ENCODE results near the gene BTBD18.

BTBD18 gene

GRCh38 chr11:57773026-57773598 is 21.5 kb upstream of the BTBD18 start:
- no peak for DNase-seq

DNA sequence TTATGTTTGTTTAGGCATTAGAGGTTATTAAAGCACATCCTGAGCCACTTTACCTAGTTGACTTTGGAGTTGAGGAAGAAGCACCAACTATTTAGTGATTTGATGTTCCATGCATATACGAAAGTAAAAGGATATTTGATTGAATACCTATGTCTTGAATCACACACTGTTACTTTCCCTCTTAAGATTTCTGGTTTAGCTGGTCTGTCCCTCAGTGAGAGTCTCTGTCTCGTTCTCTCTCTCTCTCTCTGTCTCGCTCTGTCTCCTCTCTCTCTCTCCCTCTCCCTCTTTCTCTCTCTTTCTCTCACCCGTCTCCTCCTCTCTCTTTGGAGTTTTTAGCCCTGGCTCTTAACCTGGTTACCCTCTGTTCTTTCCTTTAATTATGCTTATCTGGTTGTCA is 20.9 kb upstream of the BTBD18 start:
- no peak for DNase-seq

GRCh38 chr11:57771365-57771764 is 19.7 kb upstream of the BTBD18 start:
- no peak for DNase-seq

DNA sequence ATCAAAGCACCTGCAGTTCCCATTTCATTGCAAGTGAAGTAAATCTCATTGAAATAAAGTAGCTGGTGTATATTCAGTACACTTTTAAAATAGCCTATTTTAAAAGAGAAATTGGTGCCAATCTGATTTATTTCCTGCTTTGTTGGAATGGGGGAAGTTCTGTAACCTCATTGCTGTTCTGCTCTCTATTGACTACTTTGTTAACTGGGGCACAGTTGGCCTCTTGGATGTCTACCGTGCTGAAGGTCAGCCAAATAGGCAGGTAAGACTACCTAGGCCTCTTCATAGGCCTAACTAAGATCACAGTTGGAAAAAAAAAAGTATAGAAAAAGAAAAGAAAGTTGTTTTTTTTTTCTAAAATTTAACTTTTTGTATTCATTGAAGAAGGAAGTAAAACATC is 19.2 kb upstream of the BTBD18 start:
- DNase-seq = no peak

DNA sequence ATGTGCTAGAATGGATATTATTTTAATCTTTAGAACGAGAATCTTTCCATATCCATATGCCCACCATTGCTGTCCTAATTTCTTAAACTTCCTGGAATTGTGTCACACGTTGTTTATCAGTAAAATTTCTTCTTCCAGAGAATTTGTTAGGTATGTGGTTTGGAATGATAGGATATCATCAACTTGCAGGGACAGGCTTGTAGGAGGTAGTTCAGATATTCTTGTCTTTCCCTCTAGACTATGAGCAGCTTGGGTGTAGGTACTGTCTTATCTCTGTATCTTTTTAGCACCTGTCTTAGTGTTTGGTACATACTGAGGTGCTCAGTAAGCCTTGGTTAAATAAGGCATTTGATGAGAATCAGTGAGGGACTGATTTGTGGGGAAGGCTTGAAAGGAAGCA is 13.4 kb upstream of the BTBD18 start:
- DNase-seq = no peak

DNA sequence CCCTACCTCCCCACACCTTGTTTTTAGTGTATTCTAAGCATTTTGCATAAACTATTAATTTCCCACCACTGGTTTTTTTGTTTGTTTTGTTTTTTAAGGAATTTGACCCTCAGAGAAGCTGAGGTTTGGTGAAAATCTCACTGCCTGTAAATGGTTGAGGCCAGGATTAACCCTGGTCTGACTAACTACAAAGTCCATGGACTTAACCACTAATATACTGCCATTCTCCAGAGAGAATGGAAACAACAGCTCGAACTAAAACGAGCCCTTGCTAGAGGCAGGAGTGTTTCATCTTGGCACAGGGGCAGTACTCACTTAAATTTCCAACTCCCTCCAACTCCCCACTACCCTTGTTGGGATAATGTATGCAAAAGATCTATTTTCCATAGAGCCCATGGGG is 12.9 kb upstream of the BTBD18 start:
- DNase-seq = no peak

- no peak for DNase-seq
These were observed 12.4 kb upstream of the BTBD18 start for GRCh38 chr11:57764021-57764420.

DNA sequence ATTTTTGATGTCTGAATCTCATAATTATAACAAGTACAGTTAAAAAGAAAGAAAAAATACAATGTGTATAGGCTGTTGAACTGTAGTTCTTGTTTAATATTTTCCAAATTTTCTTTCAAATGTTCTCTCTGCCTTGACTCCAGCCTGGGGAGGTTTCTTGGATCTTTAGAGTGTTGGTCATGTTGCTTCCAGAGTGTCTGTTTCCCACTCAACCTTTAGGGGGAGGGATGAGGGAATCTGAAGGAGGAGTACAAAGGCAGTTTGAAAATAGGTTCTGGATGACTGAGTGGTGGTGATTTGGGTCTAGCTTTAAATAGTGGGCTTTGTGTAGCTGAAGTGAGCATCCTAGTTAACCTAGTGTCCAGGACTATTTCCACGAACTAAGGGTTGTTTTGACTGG is 11.9 kb upstream of the BTBD18 start:
- DNase-seq = no peak

GRCh38 chr11:57762235-57762861 is 10.7 kb upstream of the BTBD18 start:
- no peak for DNase-seq

DNA sequence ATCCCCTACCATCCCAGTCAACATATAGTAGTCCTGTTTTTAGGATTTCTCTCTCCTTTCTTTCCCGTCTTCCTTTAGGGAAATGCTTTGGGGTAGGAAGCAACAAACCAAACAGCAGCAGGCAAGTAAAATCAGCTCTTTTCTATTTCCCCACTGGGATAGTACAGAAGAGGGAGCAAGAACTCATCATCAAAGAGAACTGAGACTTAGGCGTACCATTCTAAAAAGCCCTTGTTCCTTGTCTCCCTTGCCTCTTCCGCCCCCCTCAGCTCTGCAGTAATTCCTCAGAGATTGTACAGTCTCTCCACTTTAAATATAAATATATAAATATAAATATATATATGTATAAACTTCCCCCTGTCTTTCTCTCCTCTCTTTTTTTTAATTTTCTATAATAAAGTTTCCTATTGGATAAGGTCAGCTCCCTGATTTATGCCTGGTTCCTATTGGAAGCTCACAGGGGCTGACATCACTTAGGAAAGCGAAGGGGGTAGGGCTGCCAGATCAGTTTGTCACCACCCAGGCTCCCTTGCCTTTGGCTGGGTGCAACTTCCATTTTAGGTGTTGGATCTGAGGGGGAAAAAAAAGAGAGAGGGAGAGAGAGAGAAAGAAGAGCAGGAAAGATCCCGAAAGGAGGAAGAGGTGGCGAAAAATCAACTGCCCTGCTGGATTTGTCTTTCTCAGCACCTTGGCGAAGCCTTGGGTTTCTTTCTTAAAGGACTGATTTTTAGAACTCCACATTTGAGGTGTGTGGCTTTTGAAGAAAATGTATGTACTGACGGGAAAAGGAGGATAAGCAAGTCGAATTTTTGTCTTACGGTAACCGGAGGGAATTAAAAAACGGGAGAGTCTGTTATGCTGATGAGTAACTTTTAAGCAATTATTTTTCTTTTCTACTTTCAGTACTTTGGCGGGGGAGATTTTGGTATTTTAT is 9.9 kb upstream of the BTBD18 start, which contains the start of gene CTNND1:
TSS of gene CTNND1 (plus strand) at position 502 of the 934 bp plus-strand sequence. CDS start 29,677 bp downstream, outside the sequence.
- DNase-seq = peak; percentile 94

- no peak for DNase-seq
These were observed 6.6 kb upstream of the BTBD18 start for GRCh38 chr11:57758174-57758573.

DNA sequence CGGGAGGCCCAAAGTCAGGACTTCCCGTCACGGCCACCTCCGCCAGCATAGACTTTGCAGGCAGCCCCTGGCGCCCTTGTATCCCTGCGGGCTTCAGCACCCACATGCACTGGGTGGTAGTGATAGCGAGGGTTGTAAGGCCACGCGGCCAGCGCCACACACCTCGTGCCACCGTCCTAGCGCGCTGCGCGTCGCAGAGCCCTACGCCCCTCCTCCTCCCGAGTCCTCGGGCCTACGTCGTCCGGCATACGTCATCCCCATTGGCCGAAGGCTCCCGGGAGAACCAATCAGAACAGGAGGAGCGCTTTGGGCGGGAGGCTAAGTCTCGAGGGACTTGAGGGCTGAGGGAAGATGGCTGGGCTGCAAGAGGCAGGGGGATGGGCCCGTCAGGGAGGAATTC is 1.3 kb upstream of the BTBD18 start:
- no peak for DNase-seq

GRCh38 chr11:57751176-57751575 is 443 bp downstream of the BTBD18 start:
- DNase-seq = no peak

DNA sequence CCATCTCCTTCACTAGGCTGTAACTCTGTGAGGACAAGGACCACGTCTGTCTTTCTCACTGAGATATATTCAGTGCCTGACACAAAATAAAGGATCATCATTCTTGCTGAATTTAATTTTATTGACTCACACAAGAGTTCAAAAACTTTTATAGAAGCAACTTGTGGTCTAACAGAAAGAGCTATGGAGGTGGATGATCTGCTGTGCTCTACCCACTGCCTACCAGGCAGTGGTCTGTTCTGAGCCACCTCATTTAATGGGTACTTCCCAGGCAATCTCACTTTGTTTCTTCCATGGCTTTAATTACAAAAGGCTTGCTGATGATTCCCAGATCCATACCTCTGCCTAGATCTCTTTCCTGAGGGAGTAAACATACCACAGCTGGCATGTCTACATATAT is 4.7 kb downstream of the BTBD18 start:
- DNase-seq = no peak

GRCh38 chr11:57745206-57745605 is 6.4 kb downstream of the BTBD18 start:
- no peak for DNase-seq

DNA sequence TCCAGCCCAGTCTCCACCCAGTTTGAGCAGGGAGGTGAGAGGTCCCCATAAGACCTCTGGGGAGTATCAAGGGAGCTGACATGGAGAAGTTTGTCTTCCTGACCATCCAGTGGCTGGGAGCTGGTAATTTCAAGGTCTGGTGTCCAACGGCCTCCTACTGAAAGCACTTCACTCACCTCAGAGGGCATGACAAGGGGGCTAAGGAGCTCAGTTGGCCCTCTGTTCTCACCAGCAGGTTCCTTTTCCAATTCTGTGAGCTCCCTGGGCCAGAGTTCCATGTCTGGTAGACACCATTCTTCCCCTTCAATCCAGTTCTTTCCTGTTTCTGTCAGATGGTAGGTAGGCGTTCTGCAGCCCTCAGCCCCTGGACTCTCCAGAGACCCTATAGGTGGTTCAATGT is 7.3 kb downstream of the BTBD18 start:
- no peak for DNase-seq

DNA sequence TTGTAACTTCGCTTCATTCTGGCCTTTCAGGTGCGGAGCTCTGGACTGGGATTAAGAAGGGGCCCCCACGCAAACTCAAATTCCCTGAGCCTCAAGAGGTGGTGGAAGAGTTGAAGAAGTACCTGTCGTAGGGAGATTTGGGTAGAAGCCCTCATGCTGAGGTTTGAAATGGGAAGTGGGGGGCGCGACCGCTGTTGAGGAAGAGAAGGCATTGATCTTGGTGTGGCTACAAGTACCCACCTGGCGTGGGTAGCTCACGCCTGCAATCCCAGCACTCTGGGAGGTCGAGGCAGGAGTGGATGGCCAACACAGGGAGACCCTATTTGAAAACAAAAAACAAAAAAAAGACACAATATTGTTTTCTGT is 9.5 kb downstream of the BTBD18 start:
- DNase-seq = no peak

DNA sequence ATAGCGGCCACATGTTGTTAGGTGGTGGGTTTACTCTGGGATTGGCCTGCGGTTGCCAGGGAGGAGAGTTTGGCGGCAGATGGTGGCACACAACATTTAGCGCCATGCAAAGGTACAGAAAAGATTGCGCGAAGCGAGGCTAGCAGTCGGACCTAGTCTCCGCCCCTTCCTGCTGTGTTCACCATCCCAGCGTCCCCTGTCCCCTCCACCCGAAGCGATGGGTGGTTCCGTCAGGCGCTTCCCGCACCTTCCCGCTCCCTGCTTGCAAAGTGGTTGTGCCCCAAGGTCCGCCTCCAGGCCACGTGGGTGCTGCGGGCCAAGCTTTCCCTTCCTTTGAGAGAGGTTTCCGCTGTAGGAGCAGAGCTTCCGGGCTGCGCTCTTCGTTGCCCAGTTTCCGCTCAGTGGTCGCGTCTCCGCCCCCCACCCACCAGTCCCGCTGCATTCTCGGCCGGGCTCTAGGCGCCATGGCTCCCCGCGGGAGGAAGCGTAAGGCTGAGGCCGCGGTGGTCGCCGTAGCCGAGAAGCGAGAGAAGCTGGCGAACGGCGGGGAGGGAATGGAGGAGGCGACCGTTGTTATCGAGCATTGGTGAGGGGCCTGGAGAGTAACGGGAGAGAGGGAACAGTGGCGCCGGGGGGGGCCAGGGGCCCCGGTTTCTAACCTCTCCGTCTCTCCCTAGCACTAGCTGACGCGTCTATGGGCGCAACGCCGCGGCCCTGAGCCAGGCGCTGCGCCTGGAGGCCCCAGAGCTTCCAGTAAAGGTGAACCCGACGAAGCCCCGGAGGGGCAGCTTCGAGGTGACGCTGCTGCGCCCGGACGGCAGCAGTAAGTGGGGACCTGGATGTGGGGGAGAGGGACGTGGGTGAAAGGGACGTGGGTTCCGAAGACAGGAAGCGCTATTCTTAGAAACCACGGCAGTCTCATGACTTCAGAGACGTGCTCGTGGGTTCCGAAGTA is 10.2 kb downstream of the BTBD18 start, which contains the start of gene SELENOH:
TSS of gene SELENOH (plus strand) at position 360 of the 955 bp plus-strand sequence. CDS start at position 465, 105 bp downstream.
- DNase-seq = peak; percentile 98

DNA sequence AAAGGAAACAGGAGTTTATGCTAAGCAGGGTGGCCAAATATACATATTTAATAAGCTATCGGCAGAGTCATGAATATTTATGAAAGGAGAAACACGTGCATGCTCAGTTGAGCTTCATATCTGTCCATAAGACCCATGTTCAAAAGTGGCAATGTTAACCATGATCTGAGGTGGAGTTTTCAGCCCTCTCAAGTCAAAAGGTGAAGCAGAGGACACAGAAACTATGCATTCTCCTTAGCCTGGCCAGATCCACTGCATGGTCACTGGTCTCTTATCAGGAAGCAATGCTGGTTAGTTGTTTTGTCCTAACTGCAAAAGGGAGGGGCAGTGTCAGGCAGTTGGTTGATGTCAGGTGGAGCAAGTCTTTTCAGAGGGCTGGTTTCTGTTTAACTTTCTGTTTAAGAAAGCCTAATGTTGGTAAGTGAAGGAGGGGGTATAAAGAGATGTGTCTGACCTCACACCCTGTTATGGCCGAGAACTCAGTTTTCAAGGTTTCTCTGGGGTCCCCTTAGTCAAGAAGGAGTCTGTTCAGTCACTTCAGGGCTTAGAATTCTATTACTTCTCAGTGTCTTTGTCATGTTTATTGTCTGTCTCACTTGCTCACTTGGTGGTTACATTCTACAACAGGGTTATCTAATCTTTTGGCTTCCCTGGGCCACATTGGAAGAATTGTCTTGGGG is 15.9 kb downstream of the BTBD18 start:
- DNase-seq = no peak

GRCh38 chr11:57732661-57733060 is 19.0 kb downstream of the BTBD18 start:
- no peak for DNase-seq

DNA sequence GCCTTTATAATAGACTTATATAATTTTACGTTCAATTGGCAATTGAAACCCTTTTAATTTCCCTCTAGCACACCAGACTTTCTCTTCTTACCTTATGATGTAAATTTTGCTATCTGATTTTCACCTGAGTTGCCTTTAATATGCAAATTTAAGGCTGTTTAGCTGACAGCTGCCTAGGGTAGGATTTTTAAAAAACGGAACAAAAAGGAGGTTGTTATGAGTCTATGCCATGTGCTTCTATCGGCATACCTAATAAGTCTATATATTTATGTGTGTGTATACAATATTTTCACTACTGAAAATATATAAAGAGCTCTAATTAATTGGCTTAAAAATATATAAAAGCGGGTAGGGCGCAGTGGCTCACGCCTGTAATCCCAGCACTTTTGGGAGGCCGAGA is 22.1 kb downstream of the BTBD18 start:
- no peak for DNase-seq

DNA sequence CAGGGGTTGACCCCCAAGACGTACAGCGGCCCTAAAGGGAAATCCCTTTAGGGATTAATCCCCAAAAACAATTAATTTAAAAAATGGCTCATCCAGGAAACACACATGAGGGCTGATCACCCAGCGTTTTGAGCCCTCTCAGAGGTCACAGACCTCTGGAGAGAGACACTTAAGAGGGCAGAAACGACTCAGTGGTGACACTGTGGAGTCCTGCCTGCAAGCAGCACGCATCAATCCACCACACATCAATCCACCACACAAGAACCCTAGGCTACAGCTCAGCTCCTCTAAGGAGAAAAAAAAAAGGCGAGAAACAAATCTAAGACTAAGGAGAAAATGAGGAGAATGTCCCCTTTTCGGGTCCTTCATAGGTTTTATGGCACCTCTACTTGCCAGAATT is 22.8 kb downstream of the BTBD18 start:
- DNase-seq = no peak

Data from right hindlimb (tissue), 1 donor.